Astrocyte (in vitro differentiated cells and primary cell): ENCODE results near the gene DLG1. TPM values are rescaled to one million over a fixed set of nuclear protein-coding genes. Genes with fewer than 3 reads are reported as not detected.

ENCODE experiments used
- DNase-seq: peaks from one replicate; pipeline ENCODE4 v3.0.0-alpha.2; 2010; ENCODE audit warnings: low read depth
- FAIRE-seq: peaks from 2 replicates; lab custom pipeline; 2011; peaks lifted over from hg19 to GRCh38; lab: Jason Lieb, UNC
- H2AFZ ChIP-seq: 2 replicates; pipeline ENCODE4 v1.6.0; 2012; ENCODE audit warnings: low read depth, low read length, inconsistent platforms
- H3K27ac ChIP-seq: 2 replicates; pipeline ENCODE4 v1.5.1; 2011; ENCODE audit warnings: low read depth, low read length, inconsistent platforms
- H3K27me3 ChIP-seq: 2 replicates; pipeline ENCODE4 v1.6.0; 2011; ENCODE audit warnings: low read length, inconsistent platforms; ENCODE audit not compliant: insufficient read depth
- H3K36me3 ChIP-seq: 2 replicates; pipeline ENCODE4 v1.5.1; 2011; ENCODE audit warnings: low read length, inconsistent platforms; ENCODE audit not compliant: insufficient read depth
- H3K4me1 ChIP-seq: 2 replicates; pipeline ENCODE4 v1.5.1; 2011; ENCODE audit warnings: low read length, inconsistent platforms; ENCODE audit not compliant: insufficient read depth
- H3K4me2 ChIP-seq: 2 replicates; pipeline ENCODE4 v1.6.0; 2012; ENCODE audit warnings: low read length, inconsistent platforms
- H3K4me3 ChIP-seq: 2 replicates; pipeline ENCODE4 v1.5.1; 2011; ENCODE audit warnings: low read depth, mild to moderate bottlenecking, low read length, inconsistent platforms; ENCODE audit not compliant: insufficient read depth
- H3K79me2 ChIP-seq: 2 replicates; pipeline ENCODE4 v1.6.0; 2012; ENCODE audit warnings: mild to moderate bottlenecking, low read length, inconsistent platforms; ENCODE audit not compliant: insufficient read depth
- H3K9ac ChIP-seq: 2 replicates; pipeline ENCODE4 v1.6.0; 2012; ENCODE audit warnings: mild to moderate bottlenecking, low read length, inconsistent platforms
- H3K9me3 ChIP-seq: 2 replicates; pipeline ENCODE4 v1.5.1; 2012; ENCODE audit warnings: low read depth, mild to moderate bottlenecking, low read length, inconsistent platforms; ENCODE audit not compliant: insufficient read depth
- H4K20me1 ChIP-seq: 2 replicates; pipeline ENCODE4 v1.6.0; 2012; ENCODE audit warnings: low read length, inconsistent platforms; ENCODE audit not compliant: insufficient read depth
- H3K27ac Mint-ChIP-seq: one replicate; pipeline ENCODE4 v1.8.0; 2021; ENCODE audit warnings: mild to moderate bottlenecking, mixed read lengths; ENCODE audit not compliant: unreplicated experiment
- H3K27me3 Mint-ChIP-seq: one replicate; pipeline ENCODE4 v1.8.0; 2021; ENCODE audit warnings: low read depth, mixed read lengths; ENCODE audit not compliant: unreplicated experiment
- H3K36me3 Mint-ChIP-seq: one replicate; pipeline ENCODE4 v1.8.0; 2021; ENCODE audit warnings: low read depth, mixed read lengths; ENCODE audit not compliant: unreplicated experiment
- H3K4me1 Mint-ChIP-seq: one replicate; pipeline ENCODE4 v1.8.0; 2021; ENCODE audit warnings: low read depth, mixed read lengths; ENCODE audit not compliant: unreplicated experiment
- H3K4me3 Mint-ChIP-seq: one replicate; pipeline ENCODE4 v1.8.0; 2021; ENCODE audit warnings: mild to moderate bottlenecking, moderate library complexity, mixed read lengths; ENCODE audit not compliant: unreplicated experiment
- H3K9me3 Mint-ChIP-seq: one replicate; pipeline ENCODE4 v1.8.0; 2021; ENCODE audit warnings: mild to moderate bottlenecking, mixed read lengths; ENCODE audit not compliant: unreplicated experiment
- EZH2 ChIP-seq: IDR thresholded peaks from 2 replicates; pipeline ENCODE4 v1.6.1; 2012; ENCODE audit warnings: mild to moderate bottlenecking, low read length, inconsistent platforms; ENCODE audit not compliant: insufficient read depth
- total RNA-seq: library from RNA; stranded (reverse); gene quantifications from 2 replicates; pipeline ENCODE4 v1.2.1, GENCODE V29; 2021
- TF ChIP-seq, protein P1 (sequence below): IDR thresholded peaks from 2 replicates; pipeline ENCODE4 v1.5.1; 2011; ENCODE audit warnings: low read depth, mild to moderate bottlenecking, inconsistent platforms, low read length, moderate library complexity; ENCODE audit not compliant: insufficient read depth

DLG1 gene
- total RNA-seq, 1 donor from 2014 or later: 210 TPM

DNA sequence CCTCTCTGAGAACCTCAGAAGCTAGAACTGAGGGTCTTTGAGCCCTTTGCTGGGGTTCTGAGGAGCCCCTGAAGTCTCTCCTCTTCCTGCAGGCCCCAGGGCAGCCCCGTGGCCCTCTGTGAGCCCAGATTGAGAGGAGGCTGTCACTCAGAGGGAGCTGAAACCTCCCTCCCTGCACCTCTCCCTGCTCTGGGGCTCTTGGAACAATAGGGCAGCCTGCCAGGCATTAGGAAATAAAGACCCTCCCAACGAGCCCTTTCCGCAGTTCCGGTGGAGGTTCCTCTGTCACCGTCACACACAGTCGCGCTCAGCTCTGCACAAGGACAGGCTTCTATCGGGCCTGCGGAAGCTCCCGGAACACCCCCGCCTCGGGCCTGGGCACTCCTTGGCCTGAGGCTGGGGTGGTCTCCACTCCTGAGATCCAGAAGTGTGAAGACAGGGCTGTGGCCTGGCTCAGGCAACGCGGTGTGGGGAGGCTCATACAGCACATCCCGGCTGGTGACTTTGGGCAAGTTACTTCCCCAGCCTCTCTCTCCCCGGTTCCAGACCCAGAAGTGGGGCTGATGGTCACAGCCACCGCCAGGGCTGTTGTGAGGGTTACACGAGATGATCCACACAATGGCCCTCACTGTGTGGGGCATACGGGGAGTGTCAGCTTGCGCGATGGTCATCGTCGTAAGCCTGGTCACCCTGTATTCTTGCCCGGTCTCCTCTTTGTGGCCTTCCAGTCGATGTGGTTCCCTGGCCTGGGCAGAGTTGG, 286.5 kb downstream of the DLG1 start:
- Histone ChIP-seq H3K27me3 (no peaks in the 10 kb centered on the region), H3K79me2 (no peaks in the 10 kb centered on the region), H3K27ac (no peak overlapping the region), H3K4me2 (no peak overlapping the region), H3K4me1 (no peaks in the 10 kb centered on the region), H2AFZ (no peak overlapping the region), H3K36me3 (no peaks in the 10 kb centered on the region), H3K9me3 (no peaks in the 10 kb centered on the region), H3K9ac (no peak overlapping the region), H4K20me1 (no peaks in the 10 kb centered on the region), H3K4me3 (no peak overlapping the region)
- Mint-ChIP-seq H3K27me3 (peaks cover 22% of the 10 kb centered on the region), H3K4me3 (no peak overlapping the region), H3K36me3 (no peaks in the 10 kb centered on the region), H3K4me1 (no peaks in the 10 kb centered on the region), H3K9me3 (peaks cover 2% of the 10 kb centered on the region), H3K27ac (no peak overlapping the region)
- TF ChIP-seq, protein P1, sequence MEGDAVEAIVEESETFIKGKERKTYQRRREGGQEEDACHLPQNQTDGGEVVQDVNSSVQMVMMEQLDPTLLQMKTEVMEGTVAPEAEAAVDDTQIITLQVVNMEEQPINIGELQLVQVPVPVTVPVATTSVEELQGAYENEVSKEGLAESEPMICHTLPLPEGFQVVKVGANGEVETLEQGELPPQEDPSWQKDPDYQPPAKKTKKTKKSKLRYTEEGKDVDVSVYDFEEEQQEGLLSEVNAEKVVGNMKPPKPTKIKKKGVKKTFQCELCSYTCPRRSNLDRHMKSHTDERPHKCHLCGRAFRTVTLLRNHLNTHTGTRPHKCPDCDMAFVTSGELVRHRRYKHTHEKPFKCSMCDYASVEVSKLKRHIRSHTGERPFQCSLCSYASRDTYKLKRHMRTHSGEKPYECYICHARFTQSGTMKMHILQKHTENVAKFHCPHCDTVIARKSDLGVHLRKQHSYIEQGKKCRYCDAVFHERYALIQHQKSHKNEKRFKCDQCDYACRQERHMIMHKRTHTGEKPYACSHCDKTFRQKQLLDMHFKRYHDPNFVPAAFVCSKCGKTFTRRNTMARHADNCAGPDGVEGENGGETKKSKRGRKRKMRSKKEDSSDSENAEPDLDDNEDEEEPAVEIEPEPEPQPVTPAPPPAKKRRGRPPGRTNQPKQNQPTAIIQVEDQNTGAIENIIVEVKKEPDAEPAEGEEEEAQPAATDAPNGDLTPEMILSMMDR: no peak
- no peak for TF ChIP-seq EZH2
- no peak for FAIRE-seq
- no peak for DNase-seq

DNA sequence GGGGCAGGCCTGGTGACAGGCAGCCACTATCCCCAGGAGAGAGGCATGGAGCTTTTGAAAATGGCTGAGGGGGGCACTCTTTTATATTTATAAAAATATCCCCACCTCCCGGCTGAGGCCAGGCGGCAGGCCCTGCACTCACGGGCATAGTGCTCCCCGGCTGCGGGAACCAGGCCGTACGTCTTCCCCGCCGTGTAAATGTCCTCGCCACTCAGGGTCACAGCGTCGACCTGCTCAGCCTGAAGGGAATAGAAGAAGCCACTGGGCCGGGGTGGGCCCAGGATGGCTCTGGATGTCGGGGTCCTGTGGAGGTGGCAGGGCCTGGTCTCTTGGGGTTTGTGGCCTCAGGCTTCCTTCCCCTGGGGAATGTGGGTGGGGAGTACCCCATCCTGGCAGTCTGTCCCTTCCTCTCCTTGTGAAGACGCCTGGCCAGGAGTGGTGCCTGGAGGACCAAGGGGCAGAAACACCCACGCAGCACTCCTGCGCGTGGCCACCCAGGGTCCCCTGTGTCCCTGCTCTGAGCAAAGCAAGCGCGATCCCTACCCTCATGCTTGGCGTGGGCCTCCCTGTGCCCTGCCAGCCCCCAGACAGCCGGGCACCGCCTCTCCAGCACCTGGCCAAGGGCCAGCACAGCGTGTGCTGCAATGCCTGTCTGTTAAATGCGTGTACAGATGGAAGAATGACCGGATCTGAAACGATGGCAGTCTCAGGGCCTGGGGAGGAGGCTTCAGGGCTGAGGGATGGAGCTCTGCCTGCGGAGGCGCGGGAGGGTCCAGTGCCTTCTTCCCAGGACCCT, 287.7 kb downstream of the DLG1 start:
- H3K9ac ChIP-seq: no peak overlapping the region
- H3K27ac ChIP-seq: no peak overlapping the region
- H3K36me3 ChIP-seq: no peaks in the 10 kb centered on the region
- no peak overlapping the region for H3K27ac Mint-ChIP-seq
- H3K27me3 Mint-ChIP-seq: peaks cover 26% of the 10 kb centered on the region
- no peaks in the 10 kb centered on the region for H3K4me1 Mint-ChIP-seq
- H3K4me3 ChIP-seq: no peak overlapping the region
- DNase-seq (no peak), FAIRE-seq (no peak)
- H3K4me2 ChIP-seq: no peak overlapping the region
- no peak overlapping the region for H3K4me3 Mint-ChIP-seq
- no peaks in the 10 kb centered on the region for H3K27me3 ChIP-seq
- no peaks in the 10 kb centered on the region for H3K4me1 ChIP-seq
- no peaks in the 10 kb centered on the region for H3K9me3 ChIP-seq
- no peaks in the 10 kb centered on the region for H4K20me1 ChIP-seq
- H3K9me3 Mint-ChIP-seq: peaks cover 2% of the 10 kb centered on the region
- no peaks in the 10 kb centered on the region for H3K79me2 ChIP-seq
- no peak overlapping the region for H2AFZ ChIP-seq
- H3K36me3 Mint-ChIP-seq: no peaks in the 10 kb centered on the region
- no peak for TF ChIP-seq EZH2

DNA sequence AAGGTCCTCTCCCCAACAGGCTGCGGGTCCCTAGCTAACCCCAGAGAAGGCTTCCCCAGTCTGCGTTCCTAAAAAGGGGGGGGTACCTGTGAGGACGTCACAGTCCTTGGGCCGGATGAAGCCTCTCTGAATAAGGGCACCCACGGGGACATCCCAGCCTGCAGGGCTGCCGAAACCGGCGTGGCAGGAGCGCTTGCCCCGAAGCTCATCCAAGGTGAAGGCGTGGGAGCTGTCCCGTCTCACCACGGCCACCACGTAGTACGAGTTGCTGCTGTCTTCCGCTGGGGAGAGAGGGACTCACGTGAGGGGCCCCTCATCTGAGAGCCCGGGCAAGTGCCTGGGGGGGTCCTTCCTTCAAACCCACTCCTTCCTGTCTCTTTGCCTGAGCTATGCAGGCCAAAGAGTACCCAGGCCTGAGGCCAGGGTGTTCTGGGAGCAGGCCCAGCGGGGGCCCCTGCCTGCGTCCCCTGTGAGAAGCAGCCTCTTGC, 288.8 kb downstream of the DLG1 start:
- Histone ChIP-seq H3K4me2 (no peak overlapping the region), H2AFZ (no peak overlapping the region), H3K4me3 (no peak overlapping the region), H3K9me3 (no peaks in the 10 kb centered on the region), H3K4me1 (no peaks in the 10 kb centered on the region), H3K36me3 (no peaks in the 10 kb centered on the region), H3K79me2 (no peaks in the 10 kb centered on the region), H3K9ac (no peak overlapping the region), H4K20me1 (no peaks in the 10 kb centered on the region), H3K27ac (no peak overlapping the region), H3K27me3 (no peaks in the 10 kb centered on the region)
- FAIRE-seq (no peak), DNase-seq (no peak)
- Mint-ChIP-seq H3K27me3 (peaks cover 34% of the 10 kb centered on the region), H3K9me3 (peaks cover 6% of the 10 kb centered on the region), H3K36me3 (no peaks in the 10 kb centered on the region), H3K27ac (no peak overlapping the region), H3K4me3 (no peak overlapping the region), H3K4me1 (no peaks in the 10 kb centered on the region)
- TF ChIP-seq, protein P1: no peak
